Measurements from ENCODE around the gene ABTB2.

Gene ABTB2

DNA sequence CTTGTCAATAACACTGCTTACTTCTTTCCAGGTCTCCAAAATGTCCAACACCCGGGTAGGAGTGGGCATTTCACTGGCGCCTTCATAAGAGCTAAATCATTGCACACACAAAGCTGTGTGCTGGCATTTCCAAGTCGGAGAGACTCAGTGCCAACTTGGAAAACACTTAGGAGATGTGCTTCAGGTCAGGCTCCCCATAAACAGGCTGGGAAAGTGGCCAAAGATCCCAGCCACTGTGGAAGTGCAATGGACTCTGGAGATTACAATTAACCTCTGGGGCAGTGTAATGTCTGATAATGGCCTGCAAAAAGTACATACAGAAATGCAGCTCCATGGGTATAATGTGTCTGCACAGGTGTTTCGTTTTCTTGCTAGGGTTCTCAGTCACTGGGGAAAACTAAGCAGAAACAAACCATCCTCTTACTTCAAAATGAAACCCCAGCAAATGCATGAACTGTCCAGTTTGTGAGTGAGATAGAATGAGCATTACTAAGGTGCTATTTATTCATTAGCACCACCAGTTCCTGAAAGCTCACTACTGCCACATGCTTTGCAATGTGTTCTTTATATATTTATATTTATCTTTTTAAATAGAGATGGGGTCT lies 79.0 kb downstream of the ABTB2 start:
- no peak for DNase-seq

DNA sequence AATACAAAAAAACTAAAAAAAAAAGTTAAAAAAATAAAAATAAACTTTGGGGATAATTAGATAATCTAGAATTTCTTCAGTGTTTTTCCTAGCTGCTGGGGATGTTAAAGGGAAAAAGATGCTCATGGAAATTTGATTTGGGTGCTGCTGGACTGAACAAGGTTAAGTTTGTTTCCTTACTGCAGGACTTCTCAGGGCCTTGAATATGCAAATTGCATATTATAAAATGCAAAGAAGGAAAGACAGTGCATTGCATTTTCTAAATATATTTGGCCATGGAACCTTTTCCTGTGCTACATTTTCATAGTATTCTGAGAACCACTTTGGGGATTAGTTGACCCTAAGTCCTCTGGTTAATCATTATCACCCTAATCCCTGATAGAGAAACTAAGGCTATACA lies 79.6 kb downstream of the ABTB2 start:
- no peak for DNase-seq

DNA sequence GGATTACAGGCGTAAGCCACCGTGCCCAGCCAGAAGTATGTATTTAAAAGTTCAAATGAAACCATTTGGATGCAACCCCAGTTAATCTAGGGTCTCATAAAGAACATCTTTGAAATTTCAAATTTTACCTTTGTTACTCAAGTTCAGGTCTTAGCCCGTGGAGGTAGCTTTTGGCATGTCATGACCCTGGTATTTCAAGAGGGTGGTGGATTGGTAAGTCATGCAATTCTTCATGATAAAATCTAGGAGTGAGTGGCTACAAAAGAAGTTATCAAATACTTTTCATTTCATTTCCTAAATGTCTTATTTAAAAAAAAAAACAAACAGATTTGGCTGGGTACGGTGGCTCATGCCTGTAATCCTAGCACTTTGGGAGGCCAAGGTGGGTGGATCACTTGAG lies 80.6 kb downstream of the ABTB2 start:
- no peak for DNase-seq

DNA sequence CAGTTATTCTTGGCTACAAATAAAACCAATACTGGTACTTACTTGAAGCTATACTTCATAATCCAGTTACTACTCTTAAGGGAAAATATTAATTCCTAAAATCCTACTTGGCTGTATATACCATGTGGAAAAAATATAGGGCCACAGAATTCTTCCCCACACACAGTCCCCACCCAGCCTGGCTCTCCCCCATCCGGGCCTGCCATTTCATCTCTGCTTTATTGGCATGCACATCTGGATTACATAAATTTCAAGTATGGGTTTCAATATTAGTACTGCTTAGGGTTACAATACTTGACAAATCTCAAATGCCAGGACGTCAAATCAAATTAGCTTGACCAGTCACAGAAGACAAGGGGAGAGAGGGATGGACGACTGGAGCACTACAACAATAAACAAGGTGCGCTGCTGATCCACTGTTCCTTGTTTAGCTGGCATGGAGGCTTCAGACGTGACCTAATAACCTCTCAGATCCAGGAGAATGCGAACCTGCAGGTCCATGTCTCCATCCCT lies 81.4 kb downstream of the ABTB2 start:
- no peak for DNase-seq

DNA sequence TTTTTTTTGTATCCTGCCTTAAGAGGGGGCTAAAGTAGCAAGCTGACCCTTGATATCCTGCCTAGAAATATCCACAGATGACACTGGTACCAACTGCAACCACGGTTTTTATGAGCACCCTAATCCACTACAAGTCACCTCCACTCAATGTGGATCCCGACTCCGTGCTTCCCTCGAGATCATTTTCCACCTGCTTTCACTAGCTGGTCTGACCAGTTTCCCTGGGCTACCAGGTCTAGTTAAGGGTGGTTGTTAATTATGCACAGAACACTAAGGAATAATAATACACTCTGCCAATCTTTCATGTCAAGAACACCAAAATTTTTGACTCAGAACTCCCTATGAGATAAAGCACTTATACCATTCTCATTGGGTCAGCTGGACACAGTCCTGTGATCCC lies 82.3 kb downstream of the ABTB2 start:
- DNase-seq = no peak

DNA sequence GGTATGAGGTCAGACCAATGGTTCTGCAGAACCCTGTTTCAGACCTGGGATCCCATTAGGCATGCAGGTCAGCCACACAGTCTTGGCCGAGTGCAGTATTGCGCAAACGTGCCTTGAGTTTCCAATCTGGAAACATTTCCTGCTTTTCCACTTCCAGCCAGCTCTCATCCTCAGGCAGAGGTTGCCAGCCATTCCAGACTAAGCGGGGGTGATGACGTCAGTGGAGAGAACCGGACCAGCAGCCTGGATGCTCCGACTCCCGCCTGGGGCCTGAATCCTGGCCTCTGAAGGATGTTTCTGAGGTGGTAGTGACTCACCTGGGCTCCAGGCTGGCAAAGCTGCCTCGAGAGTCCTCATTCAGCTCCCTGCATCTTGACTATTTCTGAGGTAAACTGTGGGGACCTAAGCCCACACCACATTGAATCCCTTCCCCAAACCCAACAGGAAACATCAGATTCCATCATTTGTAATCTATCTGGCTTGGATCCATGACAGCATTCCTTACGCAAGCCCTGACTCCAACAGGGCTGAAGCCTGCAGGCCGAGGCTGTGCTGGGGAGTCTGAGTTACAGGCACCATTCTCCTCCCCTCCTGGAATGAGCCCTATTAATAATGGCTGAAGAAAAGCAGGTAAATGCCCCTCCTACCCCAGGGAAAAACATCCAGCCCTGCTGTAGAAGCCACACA lies 83.0 kb downstream of the ABTB2 start:
- no peak for DNase-seq

DNA sequence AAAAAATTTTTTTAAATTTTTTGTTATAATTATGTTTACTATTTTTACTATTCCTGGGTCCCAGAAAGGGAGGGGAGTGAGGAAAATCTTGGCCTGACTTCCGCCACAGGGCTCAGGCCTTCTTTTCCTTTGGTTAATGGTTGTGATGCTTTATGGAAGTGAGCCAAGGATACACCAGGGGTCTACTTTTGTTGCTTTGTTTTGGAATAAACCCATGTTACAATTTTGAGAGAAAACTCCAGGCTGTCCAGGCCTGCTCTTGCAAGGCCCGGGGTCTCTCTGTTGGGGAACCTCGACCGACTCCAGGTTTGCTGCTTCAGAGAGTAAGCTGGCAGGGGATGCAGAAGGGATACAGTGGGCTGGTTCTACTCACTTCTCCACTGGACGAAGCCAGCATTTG lies 84.7 kb downstream of the ABTB2 start:
- no peak for DNase-seq

DNA sequence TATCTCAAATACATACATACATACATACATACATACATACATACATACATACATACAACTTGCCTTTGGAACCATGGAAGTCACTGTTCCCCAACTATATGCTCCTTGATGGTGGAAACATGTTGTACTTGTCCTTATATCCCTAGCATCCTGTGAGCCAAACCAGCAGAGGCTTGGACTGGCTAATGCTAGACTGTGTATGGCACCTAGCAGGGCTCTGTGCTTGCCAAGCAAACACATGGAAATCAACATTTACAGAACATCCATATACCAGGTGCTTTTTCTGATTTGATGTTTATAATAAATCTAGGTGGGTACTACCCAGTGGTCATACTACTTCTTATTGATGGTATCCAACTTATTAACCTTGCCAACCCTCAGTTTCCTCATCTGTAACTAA lies 86.1 kb downstream of the ABTB2 start:
- DNase-seq = no peak

DNA sequence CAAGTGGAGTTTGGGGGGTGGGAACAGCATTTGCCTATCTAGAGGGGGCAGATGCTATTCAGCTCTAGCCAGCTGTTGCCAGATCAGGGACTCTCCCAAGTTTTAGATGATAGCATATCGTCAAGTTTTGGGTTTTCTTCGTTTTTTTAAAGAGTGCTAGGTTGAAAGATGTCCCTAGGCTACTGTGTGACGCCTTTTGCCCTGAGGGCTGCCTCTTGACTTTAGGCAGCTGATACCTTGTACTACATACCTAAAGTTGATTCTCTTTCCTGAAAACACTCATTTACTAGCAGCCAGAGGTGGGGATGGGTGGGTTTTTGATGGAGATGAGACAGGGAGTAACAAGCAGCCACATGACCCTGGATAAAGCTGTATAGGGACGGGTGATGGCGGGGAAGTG lies 87.1 kb downstream of the ABTB2 start:
- no peak for DNase-seq

DNA sequence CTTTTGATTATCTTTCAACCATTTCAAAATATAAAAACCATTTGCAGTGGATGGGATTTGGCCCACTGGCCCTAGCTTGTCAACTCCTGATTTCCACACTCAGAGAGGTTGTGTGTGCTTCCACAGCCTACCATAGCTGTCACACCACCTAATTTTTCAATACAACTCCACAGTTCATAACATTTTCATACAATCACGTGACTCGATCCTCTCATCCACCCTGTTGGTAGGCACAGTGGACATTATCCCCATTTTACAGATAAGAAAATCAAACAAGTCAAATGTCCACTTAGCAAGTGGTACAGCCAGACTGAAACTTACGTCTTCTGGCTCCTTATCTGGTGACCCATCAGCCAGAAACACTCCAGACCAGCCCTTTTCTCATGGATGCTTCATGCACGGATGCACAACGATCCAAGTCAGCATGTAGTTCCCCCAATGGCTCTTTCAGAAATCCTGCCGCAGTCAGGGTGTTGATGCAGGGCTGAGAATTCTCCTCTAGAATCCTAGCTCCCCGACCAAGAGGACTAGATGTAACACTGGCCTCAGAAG lies 88.0 kb downstream of the ABTB2 start:
- no peak for DNase-seq

DNA sequence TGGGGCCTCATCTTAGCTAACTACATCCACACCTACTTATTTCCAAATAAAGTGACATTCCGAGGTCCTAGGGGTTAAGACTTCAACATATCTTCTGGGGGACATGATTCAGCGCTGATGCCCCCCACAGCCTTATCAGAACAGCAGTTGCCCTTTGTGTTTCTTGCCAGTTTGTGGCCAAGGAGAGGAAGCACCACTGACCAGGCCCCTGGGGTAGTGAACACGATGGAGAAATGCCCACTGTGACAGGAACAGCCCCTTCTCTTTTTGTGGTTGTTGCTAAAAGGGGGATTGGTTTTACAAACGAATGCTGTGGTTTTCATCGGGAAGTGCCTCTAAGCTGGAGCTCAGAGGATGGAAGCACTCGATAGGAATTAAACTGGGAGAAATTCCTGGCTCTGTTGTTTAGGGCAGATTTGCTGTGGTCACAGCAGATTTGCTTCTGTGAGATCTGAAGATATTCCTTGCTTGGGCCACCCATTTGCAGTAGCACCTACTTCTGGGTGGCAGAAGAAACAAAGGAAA lies 88.8 kb downstream of the ABTB2 start:
- no peak for DNase-seq

DNA sequence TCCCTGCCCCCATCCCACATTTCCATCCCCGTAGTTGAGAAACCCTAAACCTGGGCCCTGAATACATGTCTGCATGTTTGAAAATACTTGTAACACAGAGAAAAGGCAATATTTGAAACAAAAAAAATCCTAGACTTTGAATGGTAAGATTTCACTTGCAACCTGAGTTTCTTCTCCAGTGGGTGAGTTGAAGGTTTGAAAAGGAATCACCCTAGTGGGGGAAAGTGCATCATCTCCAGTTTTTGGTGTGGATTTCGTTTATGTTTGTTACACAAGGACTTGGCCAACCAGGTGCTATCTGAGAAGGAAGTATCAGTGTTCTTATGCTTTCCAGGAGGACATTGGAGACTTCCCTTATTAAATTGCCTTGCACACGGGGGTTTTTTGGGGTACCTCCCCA lies 90.4 kb downstream of the ABTB2 start:
- DNase-seq = no peak

DNA sequence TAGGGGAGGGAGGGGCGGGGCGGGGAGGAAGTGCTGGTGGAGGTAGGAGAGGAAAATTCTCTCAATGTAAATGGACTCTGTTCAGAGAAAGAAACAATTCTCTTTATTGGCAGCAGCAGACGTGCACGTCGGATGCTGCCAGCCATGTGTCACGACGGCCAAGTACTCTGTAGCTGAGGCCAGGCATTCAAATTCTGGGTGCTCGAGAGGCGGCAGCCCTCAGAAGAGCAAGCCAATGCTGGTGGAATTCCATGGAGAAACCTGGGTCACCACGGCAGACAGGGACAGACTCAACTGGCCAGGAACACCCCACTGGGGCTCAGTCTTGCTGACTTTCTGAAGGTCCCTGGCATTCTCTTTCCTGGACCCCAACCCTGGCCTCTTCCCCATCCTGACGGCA lies 90.8 kb downstream of the ABTB2 start:
- DNase-seq = no peak

DNA sequence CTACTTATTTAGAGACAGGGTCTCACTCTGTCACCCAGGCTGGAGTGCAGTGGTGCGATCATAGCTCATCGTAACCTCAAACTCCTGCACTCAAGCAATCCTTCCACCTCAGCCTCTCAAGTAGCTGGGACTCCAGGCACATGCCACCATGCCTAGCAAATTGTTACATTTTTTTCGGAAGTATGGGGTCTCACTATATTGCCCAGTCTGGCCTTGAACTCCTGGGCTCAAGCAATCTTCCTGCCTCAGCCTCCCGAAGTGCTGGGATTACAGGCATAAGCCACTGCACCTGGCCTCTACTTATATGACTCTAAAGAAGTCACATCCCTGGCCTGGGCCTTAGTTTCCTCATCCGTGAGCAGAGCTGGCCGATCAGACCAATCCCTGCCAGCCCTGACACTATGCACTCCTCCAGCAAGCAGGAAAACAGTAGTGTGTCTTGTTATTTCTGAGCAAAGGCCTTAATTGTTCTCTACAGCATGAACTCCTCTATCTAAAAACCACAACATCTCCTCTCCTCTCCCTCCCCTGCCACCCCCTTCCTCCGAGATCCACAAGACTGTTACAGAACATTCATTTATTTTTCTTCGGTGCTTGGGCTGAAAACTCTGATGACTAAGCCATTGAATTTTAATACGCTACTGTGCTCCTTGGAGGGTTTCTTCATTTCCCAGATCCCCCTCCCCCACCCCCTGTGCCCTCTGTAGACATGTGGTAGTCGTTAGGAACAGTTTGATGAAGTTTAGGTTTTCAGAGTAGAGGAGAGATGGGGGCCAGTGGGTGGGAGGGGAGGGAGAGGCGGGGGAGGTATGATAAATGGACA lies 91.5 kb downstream of the ABTB2 start:
- DNase-seq = no peak

DNA sequence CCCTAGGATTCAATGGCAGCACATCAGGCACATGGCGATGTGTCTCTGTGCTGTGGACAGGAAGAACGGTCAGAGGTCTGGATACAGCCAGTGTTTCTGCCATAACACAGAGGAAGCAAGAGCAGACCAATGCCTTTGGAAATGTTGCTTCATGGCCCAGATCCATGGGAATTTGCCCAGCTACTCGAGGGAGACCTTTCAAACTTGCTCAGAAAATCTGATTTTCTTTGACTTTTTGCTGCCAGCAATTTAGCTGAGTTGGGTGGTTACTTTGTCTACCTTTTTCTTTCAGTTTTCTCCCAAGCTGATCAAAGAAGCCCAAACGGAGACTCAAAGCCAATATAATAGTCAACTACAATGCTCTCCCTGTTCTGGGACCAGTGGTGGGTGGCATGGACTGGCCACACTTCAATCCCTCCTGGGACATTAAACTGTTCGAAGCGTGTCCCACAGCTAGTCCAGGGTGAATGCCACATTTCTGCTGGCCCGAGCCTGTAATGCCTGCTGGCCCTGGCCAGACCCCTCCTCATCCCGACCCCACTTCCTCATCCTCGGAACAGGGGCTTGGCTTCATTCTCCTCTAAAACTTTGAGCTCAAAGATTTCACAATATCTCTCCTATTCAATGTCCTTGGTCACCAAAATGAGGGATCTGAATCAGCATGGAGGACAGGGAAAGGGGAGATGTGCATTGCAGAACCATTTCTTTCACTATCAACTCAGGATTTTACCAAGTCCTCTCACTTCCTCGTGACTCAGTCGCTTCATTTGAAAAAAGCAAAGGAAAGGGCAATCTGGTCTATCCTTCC lies 93.3 kb downstream of the ABTB2 start:
- DNase-seq = no peak

DNA sequence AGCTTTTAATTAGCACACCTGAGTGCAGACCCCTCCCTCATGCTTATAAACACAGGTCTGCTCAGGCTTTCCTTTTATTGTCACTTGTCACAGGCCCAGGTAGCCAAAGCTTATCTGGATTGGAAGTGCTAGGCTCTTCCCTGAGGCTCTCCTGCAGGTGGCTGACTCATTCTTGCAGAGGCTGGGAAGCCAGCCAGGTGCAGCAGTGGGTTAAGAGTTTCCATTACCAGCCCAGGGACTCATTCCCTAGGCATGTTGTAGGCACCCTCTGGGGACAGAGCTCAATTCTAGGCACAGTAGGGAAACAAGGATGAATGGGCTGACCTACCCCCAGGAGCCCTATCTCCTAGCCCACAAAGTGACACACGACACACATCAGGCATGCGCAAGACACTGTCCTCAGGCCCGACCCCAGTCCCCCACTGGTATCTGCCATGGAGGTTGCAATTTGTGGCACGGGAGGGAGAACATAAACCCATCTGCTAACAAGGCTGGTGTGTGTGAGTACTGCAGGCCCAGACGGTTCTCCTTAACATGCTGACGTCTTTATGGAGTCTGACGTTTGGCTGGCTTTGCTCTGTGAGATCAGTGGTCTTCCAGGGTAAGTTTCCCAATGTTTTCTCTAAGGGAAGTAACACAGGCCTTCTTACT lies 94.2 kb downstream of the ABTB2 start:
- no peak for DNase-seq

DNA sequence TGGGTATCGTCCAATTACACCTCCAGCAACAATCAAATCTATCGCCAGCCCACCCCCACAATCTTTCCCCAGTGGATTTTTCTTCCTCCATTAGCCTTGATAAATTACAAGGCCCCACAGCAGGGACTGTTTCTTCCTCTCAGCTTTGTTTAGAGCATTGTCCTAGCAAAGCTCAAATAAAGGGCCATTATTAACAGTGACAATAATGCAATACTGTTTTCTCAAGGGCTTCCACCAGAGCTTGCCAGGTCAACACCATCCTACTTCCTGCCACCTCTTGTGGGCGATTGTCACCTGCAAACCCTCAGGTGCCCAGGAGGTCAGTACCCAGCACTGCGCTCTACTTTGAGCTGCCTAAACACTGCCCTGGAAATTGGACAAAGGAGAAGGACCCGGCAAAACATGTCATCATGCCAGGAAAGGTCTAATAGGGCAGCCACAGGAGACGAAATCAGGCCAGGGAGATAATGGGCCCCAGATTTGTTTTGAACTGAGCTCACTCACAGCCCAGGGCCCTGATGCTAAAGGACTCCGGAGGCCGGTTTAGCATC lies 95.2 kb downstream of the ABTB2 start:
- no peak for DNase-seq

DNA sequence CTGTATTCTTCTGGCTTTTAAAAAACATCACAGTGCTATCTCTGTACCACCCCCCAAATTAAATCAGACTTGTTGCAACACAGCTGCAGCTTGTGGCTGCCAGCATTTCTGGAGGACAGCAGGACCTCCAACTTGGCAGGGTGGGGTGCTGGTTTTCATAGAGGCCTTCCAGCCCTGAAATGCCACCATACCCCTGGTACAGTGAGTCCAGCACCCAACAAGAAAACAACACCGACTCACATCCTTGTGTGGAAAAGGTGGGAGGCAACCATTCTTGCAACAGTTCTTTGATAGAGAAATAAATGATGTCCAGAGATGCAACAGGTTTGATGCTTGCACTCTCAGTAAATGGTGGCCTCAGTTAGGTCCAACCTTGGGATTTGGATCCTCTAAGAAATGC lies 96.0 kb downstream of the ABTB2 start:
- no peak for DNase-seq

DNA sequence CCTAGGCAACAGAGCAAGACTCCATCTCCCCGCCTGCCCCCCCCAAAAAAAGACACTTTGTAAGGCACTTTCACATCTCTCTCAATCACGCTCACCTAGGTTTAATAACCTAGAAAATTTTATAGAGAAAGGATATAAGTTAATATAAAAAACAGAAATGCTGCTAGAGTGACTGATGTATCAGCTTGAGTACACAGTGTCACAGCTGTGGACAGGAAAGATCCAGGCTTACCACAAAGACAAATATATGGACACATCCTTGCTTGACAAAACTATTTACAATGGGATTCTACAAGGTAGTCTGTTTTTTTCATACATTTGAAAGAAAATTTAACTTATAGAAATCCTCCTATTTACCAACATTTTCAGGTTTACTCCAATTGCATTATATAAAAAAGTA lies 96.7 kb downstream of the ABTB2 start:
- DNase-seq = no peak

DNA sequence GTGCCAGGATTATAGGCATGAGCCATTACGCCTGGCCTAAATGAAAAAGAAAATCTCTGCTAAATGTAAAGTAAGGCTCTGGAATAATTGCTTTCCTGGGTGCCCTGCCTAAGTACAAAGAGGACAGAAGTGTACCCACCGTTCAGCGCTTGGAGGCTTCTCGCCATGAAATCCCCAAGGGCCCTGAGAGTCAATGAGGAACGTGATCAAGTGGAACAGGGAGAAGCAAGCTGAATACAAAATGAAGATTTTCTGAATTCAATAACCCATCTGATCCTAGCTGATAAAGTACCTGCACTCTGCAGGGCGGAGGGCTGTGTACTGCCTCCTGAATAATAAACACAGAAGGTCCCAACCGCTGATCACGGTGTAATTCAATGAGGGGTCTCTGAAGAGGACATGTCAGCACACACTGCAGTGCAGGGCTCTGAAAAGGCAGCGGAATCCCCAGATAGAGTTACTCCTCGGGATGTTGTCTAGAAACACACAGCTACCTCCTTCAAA lies 97.7 kb downstream of the ABTB2 start:
- no peak for DNase-seq

DNA sequence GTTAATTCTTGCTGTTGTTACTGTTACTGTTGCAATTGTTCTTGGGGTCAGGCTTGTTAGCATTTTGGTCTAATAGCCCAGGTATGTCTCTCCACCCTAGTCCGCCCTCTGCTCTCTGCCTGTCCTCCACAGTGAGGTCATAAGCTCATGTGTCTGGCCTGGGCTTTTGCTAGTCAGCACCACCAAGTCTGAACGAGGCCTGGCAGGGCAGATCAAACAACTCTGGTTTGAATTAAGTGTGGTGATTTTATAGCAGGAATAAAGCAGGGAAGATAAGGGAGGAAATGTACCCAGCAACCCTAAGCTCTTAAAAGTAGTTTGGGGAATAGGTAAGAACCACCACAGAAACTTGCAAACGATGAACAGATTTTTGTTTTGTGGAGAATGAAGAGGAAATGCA lies 98.7 kb downstream of the ABTB2 start:
- DNase-seq = no peak

DNA sequence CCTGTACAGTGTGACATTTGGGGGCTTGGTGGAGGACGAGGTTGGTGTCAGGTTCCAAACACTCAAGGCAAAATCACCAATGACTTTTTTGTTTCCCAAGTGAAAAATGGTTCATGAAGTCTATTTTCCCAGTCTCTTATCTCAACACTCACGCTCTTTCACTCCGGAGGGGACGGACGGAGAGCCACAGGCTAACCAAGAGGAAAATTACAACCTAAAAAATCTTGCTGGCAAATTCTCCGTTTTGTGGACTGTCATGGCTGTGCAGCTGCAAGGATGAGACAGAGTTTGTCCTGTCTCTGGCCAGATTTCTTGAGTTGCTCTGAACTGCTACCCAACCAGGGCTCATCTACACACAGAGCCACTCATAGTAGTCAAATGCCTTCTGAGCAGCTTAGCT lies 101.2 kb downstream of the ABTB2 start:
- no peak for DNase-seq
